Spinal cord (tissue), 4 donors: ENCODE measurements around the gene PC. TPM values are rescaled to one million over a fixed set of nuclear protein-coding genes. Genes with fewer than 3 reads are reported as not detected.

Source experiments
- polyA plus RNA-seq, 2 donors: library from polyadenylated mRNA; unstranded; fragments of 120-200 nt; gene quantifications; one replicate each; pipeline ENCODE4 v1.2.1, GENCODE V29; 2013; ENCODE audit not compliant: insufficient read length in 2 of 2
- small RNA-seq: library from RNA; depleted of rRNA; stranded (forward); fragments of <200 nt; gene quantifications from one replicate; pipeline ENCODE3, GENCODE V24; 2014; ENCODE audit warnings: low replicate concordance
- total RNA-seq, 2 donors: library from RNA; depleted of rRNA in 1 of 2; stranded (reverse); fragments of 120-200 nt in 1 of 2; fragments of >200 nt in 1 of 2; gene quantifications; one replicate each; pipeline versions ENCODE4 v1.2.3 to v1.2.4, GENCODE V29; 2013 to 2014

Gene PC
- total and polyA plus RNA-seq, 4 donors = 33.9 to 71.8 (median 54.5) TPM

Small RNAs within 50 kb of the gene (small RNA-seq; reads per million reads assigned to genes)
- gene MIR3163 = 0.06 reads per million
- gene RNU7-23P = not detected

Other genes starting within 250 kb of the PC start
- 10 to 100 TPM; 34.6 to 69.9 TPM for gene SPTBN2, start 229.2 kb downstream of the PC start, total RNA-seq
- 10 to 100 TPM; 78.4 to 88.2 TPM for gene SPTBN2, start 229.2 kb downstream of the PC start, polyA plus RNA-seq
- 10 to 100 TPM in 1 of 2 donors, 1 to 10 TPM in 1; 9.8 to 17.5 TPM for gene RCE1, start 114.9 kb downstream of the PC start, total RNA-seq
- gene RCE1, start 114.9 kb downstream of the PC start, polyA plus RNA-seq = 10 to 100 TPM; 22.6 to 32.1 TPM
- 10 to 100 TPM; 17.8 to 42.2 TPM for gene LRFN4, start 101.3 kb downstream of the PC start, total RNA-seq
- 10 to 100 TPM; 76.6 to 76.9 TPM for gene LRFN4, start 101.3 kb downstream of the PC start, polyA plus RNA-seq
- under 1 TPM in 1 of 2 donors, not detected in 1; 0.39 TPM for gene C11orf86, start 16.9 kb upstream of the PC start, total RNA-seq
- under 1 TPM; 0.18 to 0.29 TPM for gene C11orf86, start 16.9 kb upstream of the PC start, polyA plus RNA-seq
- 10 to 100 TPM in 1 of 2 donors, 1 to 10 TPM in 1; 3.5 to 12.5 TPM for gene SYT12, start 64.8 kb upstream of the PC start, total RNA-seq
- 10 to 100 TPM; 14.2 to 18.2 TPM for gene SYT12, start 64.8 kb upstream of the PC start, polyA plus RNA-seq
- 10 to 100 TPM in 1 of 2 donors, 1 to 10 TPM in 1; 2.2 to 16.8 TPM for gene RHOD, start 98.5 kb upstream of the PC start, total RNA-seq
- 1 to 10 TPM; 1.3 to 4.3 TPM for gene RHOD, start 98.5 kb upstream of the PC start, polyA plus RNA-seq
- gene KDM2A, start 160.9 kb upstream of the PC start, total RNA-seq = 10 to 100 TPM; 46.3 to 58.1 TPM
- 10 to 100 TPM; 56.6 to 71.5 TPM for gene KDM2A, start 160.9 kb upstream of the PC start, polyA plus RNA-seq